Thyroid gland (tissue), 4 donors: ENCODE measurements around the gene VAV3.

ENCODE experiments used
- POLR2A ChIP-seq, 2 donors: fragments of 450-650 bp; IDR thresholded peaks; one replicate each; pipeline ENCODE4 v1.6.1; 2017; ENCODE audit warnings: antibody characterized with exemption in 2 of 2, mild to moderate bottlenecking in 2 of 2, moderate library complexity in 1 of 2
- TF ChIP-seq, protein P1 (sequence below), 6 experiments: fragments of 200-600 bp in 3 of 6; fragments of 450-650 bp in 3 of 6; sonication (generic) in 3 of 6; IDR thresholded peaks; one replicate each; pipeline ENCODE4 v1.5.1; 2016 to 2019; ENCODE audit warnings: antibody characterized with exemption in 6 of 6, mild to moderate bottlenecking in 2 of 6, inconsistent platforms in 1 of 6, moderate library complexity in 1 of 6

- TF ChIP-seq, protein P1, sequence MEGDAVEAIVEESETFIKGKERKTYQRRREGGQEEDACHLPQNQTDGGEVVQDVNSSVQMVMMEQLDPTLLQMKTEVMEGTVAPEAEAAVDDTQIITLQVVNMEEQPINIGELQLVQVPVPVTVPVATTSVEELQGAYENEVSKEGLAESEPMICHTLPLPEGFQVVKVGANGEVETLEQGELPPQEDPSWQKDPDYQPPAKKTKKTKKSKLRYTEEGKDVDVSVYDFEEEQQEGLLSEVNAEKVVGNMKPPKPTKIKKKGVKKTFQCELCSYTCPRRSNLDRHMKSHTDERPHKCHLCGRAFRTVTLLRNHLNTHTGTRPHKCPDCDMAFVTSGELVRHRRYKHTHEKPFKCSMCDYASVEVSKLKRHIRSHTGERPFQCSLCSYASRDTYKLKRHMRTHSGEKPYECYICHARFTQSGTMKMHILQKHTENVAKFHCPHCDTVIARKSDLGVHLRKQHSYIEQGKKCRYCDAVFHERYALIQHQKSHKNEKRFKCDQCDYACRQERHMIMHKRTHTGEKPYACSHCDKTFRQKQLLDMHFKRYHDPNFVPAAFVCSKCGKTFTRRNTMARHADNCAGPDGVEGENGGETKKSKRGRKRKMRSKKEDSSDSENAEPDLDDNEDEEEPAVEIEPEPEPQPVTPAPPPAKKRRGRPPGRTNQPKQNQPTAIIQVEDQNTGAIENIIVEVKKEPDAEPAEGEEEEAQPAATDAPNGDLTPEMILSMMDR (IDR thresholded peaks at IDR 0.05), result no peak
- no peak for TF ChIP-seq POLR2A (IDR thresholded peaks at IDR 0.05)
These were observed 24.9 kb downstream of the VAV3 start for GRCh38 chr1:107940017-107940577.
